22Rv1 (cell line): ENCODE measurements around the gene NLRP12.
"Not testable (repeated sequence)": the region's sequence is repeated elsewhere in the genome, so short reads cannot be mapped to it uniquely, and the experiment has no call there.

ENCODE experiments used
- H3K27ac ChIP-seq: fragments of 450-650 bp; 2 replicates; pipeline ENCODE4 v1.5.1; 2017
- ZFX ChIP-seq: fragments of 450-650 bp; IDR thresholded peaks from 2 replicates; pipeline ENCODE4 v1.6.1; 2017; ENCODE audit warnings: antibody characterized with exemption, borderline replicate concordance
- TF ChIP-seq, protein P1 (sequence below): fragments of 450-650 bp; IDR thresholded peaks from 2 replicates; pipeline ENCODE4 v1.5.1; 2017; ENCODE audit warnings: mild to moderate bottlenecking

NLRP12 gene

DNA sequence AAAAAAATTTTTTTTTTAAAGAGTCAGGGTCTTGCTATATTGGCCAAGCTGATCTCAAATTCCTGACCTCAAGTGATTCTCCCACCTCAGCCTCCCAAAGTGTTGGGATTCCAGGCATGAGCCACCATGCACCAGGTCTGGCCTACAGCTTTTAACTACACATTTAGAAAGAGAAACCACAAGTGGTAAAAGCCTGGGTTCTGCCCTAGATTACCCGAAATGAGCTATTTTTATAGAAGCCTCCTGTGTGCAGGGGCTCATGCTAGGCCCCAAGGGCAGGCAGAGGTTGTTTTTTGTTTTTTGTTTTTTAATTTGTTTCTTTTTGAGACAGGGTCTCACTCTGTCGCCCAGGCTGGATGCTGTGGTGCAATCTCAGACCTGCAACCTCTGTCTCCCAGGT, 29.6 kb upstream of the NLRP12 start:
- TF ChIP-seq, protein P1, sequence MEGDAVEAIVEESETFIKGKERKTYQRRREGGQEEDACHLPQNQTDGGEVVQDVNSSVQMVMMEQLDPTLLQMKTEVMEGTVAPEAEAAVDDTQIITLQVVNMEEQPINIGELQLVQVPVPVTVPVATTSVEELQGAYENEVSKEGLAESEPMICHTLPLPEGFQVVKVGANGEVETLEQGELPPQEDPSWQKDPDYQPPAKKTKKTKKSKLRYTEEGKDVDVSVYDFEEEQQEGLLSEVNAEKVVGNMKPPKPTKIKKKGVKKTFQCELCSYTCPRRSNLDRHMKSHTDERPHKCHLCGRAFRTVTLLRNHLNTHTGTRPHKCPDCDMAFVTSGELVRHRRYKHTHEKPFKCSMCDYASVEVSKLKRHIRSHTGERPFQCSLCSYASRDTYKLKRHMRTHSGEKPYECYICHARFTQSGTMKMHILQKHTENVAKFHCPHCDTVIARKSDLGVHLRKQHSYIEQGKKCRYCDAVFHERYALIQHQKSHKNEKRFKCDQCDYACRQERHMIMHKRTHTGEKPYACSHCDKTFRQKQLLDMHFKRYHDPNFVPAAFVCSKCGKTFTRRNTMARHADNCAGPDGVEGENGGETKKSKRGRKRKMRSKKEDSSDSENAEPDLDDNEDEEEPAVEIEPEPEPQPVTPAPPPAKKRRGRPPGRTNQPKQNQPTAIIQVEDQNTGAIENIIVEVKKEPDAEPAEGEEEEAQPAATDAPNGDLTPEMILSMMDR, result no peak
- TF ChIP-seq ZFX, result no peak
- no peak overlapping the region for H3K27ac ChIP-seq

DNA sequence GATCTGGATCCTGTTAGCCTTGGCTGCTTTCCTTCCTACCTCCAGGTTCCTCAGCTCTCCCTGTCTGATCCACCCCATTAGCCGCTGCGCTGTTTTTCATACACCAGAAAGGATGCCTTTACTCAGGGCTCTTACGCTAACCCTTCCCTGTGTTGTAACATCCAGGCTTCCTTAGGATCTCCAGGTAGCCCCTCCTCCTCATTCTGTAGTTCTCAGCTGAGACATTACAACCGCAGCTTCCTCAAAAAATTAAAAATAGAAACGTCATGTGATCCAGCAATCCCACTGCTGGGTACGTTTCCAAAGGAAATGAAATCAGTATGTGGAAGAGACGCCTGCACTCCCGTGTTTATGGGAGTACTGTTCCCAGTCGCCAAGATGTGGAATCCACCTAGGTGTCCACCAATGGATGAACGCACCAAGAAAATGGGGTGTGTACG, 25.1 kb upstream of the NLRP12 start:
- H3K27ac ChIP-seq, result no peak overlapping the region
- TF ChIP-seq ZFX, result no peak
- TF ChIP-seq, protein P1, result no peak

DNA sequence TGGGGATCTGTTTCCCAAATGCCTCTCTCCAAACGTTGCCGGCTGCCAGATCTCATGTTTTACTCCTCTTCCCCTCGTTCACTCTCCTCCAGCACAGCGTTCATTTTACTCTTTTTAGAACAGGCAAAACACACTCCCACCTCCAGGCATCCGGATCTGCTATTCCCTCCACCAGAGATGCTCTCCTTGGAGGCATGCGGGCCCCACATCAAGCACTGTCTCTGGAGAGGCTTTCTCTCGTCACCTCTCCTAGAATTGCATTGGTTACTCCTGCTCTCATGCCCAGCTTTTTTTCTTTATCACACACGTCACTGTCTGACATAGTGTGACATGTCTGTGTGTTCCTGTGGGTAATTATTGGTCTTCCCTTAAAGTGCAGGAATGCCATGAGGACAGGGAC, 23.4 kb upstream of the NLRP12 start:
- TF ChIP-seq, protein P1, result no peak
- TF ChIP-seq ZFX, result no peak
- no peak overlapping the region for H3K27ac ChIP-seq

DNA sequence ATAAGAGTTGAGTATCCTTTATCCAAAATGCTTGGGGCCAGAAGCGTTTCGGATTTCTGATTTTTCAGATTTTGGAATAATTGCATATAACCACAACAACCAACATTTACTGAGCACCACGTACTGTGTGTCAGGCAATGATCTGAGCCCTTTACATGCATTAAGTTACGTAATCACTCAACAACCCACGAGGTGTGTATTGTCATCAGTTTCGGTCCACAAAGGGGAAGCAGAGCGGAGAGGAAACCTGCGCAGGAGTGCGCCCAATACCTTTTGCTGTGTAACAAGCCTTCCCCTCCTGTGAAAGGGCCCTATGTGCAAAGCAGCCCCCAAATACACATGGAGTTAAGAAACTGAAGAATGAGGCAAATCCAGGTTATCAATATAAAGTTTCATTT, 20.7 kb upstream of the NLRP12 start:
- H3K27ac ChIP-seq, result no peak overlapping the region
- TF ChIP-seq, protein P1, result no peak
- no peak for TF ChIP-seq ZFX

DNA sequence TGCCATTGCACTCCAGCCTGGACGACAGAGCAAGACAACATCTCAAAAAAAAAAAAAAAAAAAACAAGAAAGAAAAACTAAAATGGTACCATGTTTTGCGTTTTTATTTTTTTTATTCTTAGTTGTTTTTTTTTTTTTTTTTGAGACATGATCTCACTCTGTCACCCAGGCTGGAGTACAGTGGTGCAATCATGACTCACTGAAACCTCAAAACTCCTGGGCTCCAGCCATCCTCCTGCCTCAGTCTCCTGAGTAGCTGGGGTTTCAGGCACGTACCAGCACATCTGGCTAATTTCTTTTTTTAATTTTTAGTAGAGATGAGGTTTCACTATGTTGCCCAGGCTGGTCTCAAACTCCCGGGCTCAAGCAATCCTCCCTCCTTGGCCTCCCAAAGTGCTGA, 16.8 kb upstream of the NLRP12 start:
- not testable (repeated sequence) for H3K27ac ChIP-seq

DNA sequence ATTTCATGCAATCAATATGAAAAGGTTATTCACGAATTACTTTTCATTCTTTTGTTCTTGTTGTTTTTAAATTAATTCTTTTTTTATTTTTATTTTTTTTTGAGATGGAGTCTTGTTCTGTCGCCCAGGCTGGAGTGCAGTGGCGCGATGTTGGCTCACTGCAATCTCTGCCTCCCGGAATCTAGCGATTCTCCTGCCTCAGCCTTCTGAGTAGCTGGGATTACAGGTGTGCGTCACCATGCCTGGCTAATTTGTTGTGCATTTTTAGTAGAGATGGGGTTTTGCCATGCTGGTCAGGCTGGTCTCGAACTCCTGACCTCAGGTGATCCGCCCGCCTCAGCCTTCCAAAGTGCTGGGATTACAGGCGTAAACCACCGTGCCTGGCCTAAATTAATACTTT, 16.1 kb upstream of the NLRP12 start:
- not testable (repeated sequence) for H3K27ac ChIP-seq

DNA sequence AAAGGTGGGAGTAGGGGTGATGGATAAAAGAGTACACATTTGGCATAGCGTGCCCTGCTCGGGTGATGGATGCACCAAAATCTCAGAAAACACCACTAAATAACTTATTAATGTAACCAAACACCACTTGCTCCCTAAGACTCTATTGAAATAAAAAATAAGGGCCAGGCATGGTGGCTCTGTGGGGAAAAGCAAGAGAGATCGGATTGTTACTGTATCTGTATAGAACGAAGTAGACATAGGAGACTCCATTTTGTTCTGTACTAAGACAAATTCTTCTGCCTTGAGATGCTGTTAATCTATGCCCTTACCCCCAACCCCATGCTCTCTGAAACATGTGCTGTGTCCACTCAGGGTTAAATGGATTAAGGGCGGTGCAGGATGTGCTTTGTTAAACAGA, 14.3 kb upstream of the NLRP12 start:
- H3K27ac ChIP-seq, result not testable (repeated sequence)

DNA sequence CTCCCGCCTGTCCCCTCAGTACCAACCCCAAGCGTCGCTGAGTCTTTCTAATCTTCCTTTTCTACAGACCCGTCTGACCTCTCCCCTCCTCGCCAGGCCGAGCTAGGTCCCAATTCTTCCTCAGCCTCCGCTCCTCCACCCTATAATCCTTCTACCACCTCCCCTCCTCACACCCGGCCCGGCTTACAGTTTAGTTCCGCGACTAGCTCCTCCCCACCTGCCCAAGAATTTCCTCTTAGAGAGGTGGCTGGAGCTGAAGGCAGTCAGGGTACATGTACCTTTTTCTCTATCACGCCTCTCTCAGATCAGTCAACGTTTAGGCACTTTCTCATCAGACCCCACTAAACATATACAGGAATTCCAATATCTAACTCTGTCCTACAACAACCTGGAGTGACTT, 8.7 kb upstream of the NLRP12 start:
- not testable (repeated sequence) for H3K27ac ChIP-seq

DNA sequence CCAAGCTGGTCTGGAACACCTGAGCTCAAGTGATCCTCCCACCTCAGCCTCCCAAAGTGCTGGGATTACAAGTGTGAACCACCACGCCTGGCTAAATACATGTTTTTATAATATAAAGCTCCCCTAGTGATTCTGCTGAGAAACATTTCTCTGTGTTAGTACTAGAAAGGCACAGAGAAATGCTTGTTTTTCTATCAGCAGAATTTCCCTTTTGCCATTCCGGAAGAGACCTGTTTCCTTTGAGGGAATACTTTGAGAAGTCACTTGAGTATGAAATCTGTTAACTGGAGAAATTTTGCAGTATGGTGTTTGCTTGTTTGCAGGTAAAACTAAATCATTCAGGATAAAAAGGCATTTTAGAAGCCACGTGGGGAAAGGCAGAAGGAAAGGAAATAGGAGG, 4.4 kb upstream of the NLRP12 start:
- no peak for TF ChIP-seq ZFX
- TF ChIP-seq, protein P1, result no peak
- no peak overlapping the region for H3K27ac ChIP-seq

DNA sequence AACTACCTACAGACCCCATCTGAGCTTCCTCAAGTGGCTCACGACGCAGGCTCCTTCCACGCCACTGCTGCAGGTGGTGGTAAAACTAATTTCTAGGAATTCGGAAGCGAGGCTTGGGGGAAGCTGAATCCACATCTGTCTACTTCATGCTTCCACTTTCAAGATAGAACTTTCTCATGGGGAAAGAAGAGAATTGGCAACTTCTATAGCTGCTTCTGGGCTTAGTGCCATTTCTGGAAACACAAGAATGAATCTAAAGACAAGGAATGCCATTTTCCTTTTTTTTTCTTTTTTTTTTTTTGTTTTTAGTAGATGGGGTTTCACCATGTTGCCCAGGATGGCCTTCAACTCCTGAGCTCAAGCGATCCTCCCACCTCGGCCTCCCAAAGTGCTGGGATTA, 2.8 kb upstream of the NLRP12 start:
- H3K27ac ChIP-seq, result no peak overlapping the region
- TF ChIP-seq, protein P1, result no peak
- TF ChIP-seq ZFX, result no peak
